ENCODE measurements around the gene DGLUCY. TPM values are rescaled to one million over a fixed set of nuclear protein-coding genes. Genes with fewer than 3 reads are reported as not detected.
"Not testable (repeated sequence)": the region's sequence is repeated elsewhere in the genome, so short reads cannot be mapped to it uniquely, and the experiment has no call there.

DGLUCY gene
- total and polyA plus RNA-seq, 10 donors: 24.1 to 134 (median 96.7) TPM

- 84 to 98% (median 97%) methylated on average over 2 of the region's 2 CpGs for WGBS, 5 donors
- Histone ChIP-seq H3K4me3 (no peak overlapping the region), H3K27ac (no peak overlapping the region), H3K27me3 (replicated peaks in 1 of 7) (no peaks in the 10 kb centered on the region), H3K36me3 (peaks cover 5 to 99% (median 62%) of the 10 kb centered on the region in 6 donors), H3K4me1 (peaks cover 5 to 15% (median 10%) of the 10 kb centered on the region in 6 donors), H3K9me3 (no peaks in the 10 kb centered on the region)
- no peak for TF ChIP-seq POLR2A (IDR thresholded peaks at IDR 0.05)
- TF ChIP-seq POLR2AphosphoS5 (IDR thresholded peaks at IDR 0.05): no peak
- TF ChIP-seq CTCF (IDR thresholded peaks at IDR 0.05 in 8 of 11, conservative IDR thresholded peaks at IDR 0.05 in 3 of 11): no peak
- DNase-seq: no peak
- intact Hi-C loops (cut with DNase I; ENCODE audit: low total_unique reads): no loop called here
Measured at GRCh38 chr14:91180611-91181010, 66.7 kb downstream of the DGLUCY start.

- H3K27me3 ChIP-seq (replicated peaks in 1 of 7); H3K27ac ChIP-seq; H3K4me1 ChIP-seq; H3K4me3 ChIP-seq; DNase-seq; H3K9me3 ChIP-seq; intact Hi-C loops (cut with DNase I; ENCODE audit: low total_unique reads): not testable (repeated sequence)
- peaks cover 5 to 99% (median 67%) of the 10 kb centered on the region in 6 donors for H3K36me3 ChIP-seq
- WGBS, 5 donors: 94 to 100% (median 95%) methylated on average over 3 of the region's 3 CpGs
Measured at GRCh38 chr14:91182753-91183152, 68.9 kb downstream of the DGLUCY start.

GRCh38 chr14:91184559-91184958 is 70.7 kb downstream of the DGLUCY start:
- DNase-seq: no peak
- Histone ChIP-seq H3K4me1 (no peaks in the 10 kb centered on the region), H3K36me3 (peaks cover 8 to 99% (median 79%) of the 10 kb centered on the region in 6 donors), H3K27me3 (replicated peaks in 1 of 7) (no peaks in the 10 kb centered on the region), H3K27ac (no peak overlapping the region), H3K4me3 (no peak overlapping the region), H3K9me3 (no peaks in the 10 kb centered on the region)
- intact Hi-C loops (cut with DNase I; ENCODE audit: low total_unique reads): no loop called here
- TF ChIP-seq POLR2A (IDR thresholded peaks at IDR 0.05): no peak
- TF ChIP-seq CTCF (IDR thresholded peaks at IDR 0.05 in 8 of 11, conservative IDR thresholded peaks at IDR 0.05 in 3 of 11): no peak
- no peak for TF ChIP-seq POLR2AphosphoS5 (IDR thresholded peaks at IDR 0.05)

- Histone ChIP-seq H3K36me3 (peaks cover 8 to 99% (median 83%) of the 10 kb centered on the region in 6 donors), H3K9me3 (no peaks in the 10 kb centered on the region), H3K4me3 (no peak overlapping the region), H3K27ac (no peak overlapping the region), H3K27me3 (replicated peaks in 1 of 7) (no peaks in the 10 kb centered on the region), H3K4me1 (no peaks in the 10 kb centered on the region)
- DNase-seq: no peak
- 71 to 93% (median 79%) methylated on average over 1 of the region's 1 CpG for WGBS, 5 donors
- intact Hi-C loops (cut with DNase I; ENCODE audit: low total_unique reads): no loop called here
- TF ChIP-seq POLR2A (IDR thresholded peaks at IDR 0.05) (no peak), POLR2AphosphoS5 (IDR thresholded peaks at IDR 0.05) (no peak), CTCF (IDR thresholded peaks at IDR 0.05 in 8 of 11, conservative IDR thresholded peaks at IDR 0.05 in 3 of 11) (no peak)
Measured at GRCh38 chr14:91185721-91186120, 71.8 kb downstream of the DGLUCY start.

- DNase-seq: no peak
- no peaks in the 10 kb centered on the region for H3K27me3 ChIP-seq (replicated peaks in 1 of 7)
- no peaks in the 10 kb centered on the region for H3K9me3 ChIP-seq
- peaks cover 8 to 99% (median 84%) of the 10 kb centered on the region in 6 donors for H3K36me3 ChIP-seq
- intact Hi-C loops (cut with DNase I; ENCODE audit: low total_unique reads): no loop called here
- H3K4me1 ChIP-seq: no peaks in the 10 kb centered on the region
- H3K4me3 ChIP-seq: no peak overlapping the region
- TF ChIP-seq POLR2A (IDR thresholded peaks at IDR 0.05) (no peak), POLR2AphosphoS5 (IDR thresholded peaks at IDR 0.05) (no peak), CTCF (IDR thresholded peaks at IDR 0.05 in 8 of 11, conservative IDR thresholded peaks at IDR 0.05 in 3 of 11) (no peak)
- 91 to 95% (median 92%) methylated on average over 4 of the region's 4 CpGs for WGBS, 5 donors
- no peak overlapping the region for H3K27ac ChIP-seq
Measured at GRCh38 chr14:91186515-91187066, 72.7 kb downstream of the DGLUCY start.

All from spleen (tissue), 11 donors.